ENCODE data around the gene DCTD. TPM values are rescaled to one million over a fixed set of nuclear protein-coding genes. Genes with fewer than 3 reads are reported as not detected.

Gene DCTD
- total RNA-seq: 10 to 100 TPM; 41.8 to 65.8 TPM
- long read RNA-seq, transcript DCTD-202 (6 exons, 1,972 nt): minor isoform, 18 of 101 reads
- long read RNA-seq, transcript DCTD-201 (6 exons, 1,931 nt): major isoform, 65 of 101 reads
- long read RNA-seq, partial matches to known transcripts: 8 of 101 reads
- long read RNA-seq, other reads (novel, unspliced or antisense): 8 of 101 reads

- DNase-seq (peak; percentile 80 to 88), ATAC-seq (peak; percentile 82)
- intact Hi-C loops (cut with DNase I, micrococcal nuclease): no loop called here
Measured at GRCh38 chr4:182917182-182918043, at the start of gene DCTD. Gene DCTD, minus strand, starts transcription at chr4:182917386. Its CDS starts 1,818 bp downstream, at chr4:182915568.

GRCh38 chr4:182960746-182961145 lies 43.6 kb upstream of the DCTD start:
- ATAC-seq: no peak
- DNase-seq: no peak
- intact Hi-C loops (cut with DNase I, micrococcal nuclease): no loop called here

- ATAC-seq (no peak), DNase-seq (no peak)
- intact Hi-C loops (cut with DNase I, micrococcal nuclease): no loop called here
Measured at GRCh38 chr4:182960228-182960627, 43.0 kb upstream of the DCTD start.

GRCh38 chr4:182955411-182955810 lies 38.2 kb upstream of the DCTD start:
- DNase-seq: no peak
- no peak for ATAC-seq
- intact Hi-C loops (cut with DNase I, micrococcal nuclease): no loop called here

- no peak for DNase-seq
- intact Hi-C loops (cut with DNase I, micrococcal nuclease): no loop called here
- ATAC-seq: no peak
Measured at GRCh38 chr4:182944484-182945213, 27.5 kb upstream of the DCTD start.

GRCh38 chr4:182939680-182940079 lies 22.5 kb upstream of the DCTD start:
- ATAC-seq (no peak), DNase-seq (no peak)
- intact Hi-C loops (cut with DNase I, micrococcal nuclease): loop anchor here (5.0 to 10.0 kb wide), 3 partner anchors 135 to 323 kb away; no protein-coding TSS in a partner anchor

GRCh38 chr4:182938205-182938645 lies 21.0 kb upstream of the DCTD start:
- DNase-seq (peak; percentile 47 to 69), ATAC-seq (peak; percentile 99)
- intact Hi-C loops (cut with DNase I, micrococcal nuclease): loop anchor here (5.0 to 10.0 kb wide), 3 partner anchors 137 to 324 kb away; no protein-coding TSS in a partner anchor

GRCh38 chr4:182937268-182938204 lies 20.4 kb upstream of the DCTD start:
- DNase-seq: no peak
- ATAC-seq: peak; percentile 18
- intact Hi-C loops (cut with DNase I, micrococcal nuclease): loop anchor here (5.0 to 10.0 kb wide), 3 partner anchors 137 to 325 kb away; no protein-coding TSS in a partner anchor

GRCh38 chr4:182932651-182933050 lies 15.5 kb upstream of the DCTD start:
- intact Hi-C loops (cut with DNase I, micrococcal nuclease): loop anchor here (10.0 kb wide), 2 partner anchors 142 to 322 kb away; no protein-coding TSS in a partner anchor
- ATAC-seq (no peak), DNase-seq (no peak)

GRCh38 chr4:182931691-182932345 lies 14.6 kb upstream of the DCTD start:
- DNase-seq: no peak
- intact Hi-C loops (cut with DNase I, micrococcal nuclease): loop anchor here (10.0 kb wide), 2 partner anchors 143 to 323 kb away; no protein-coding TSS in a partner anchor
- no peak for ATAC-seq

- ATAC-seq: no peak
- DNase-seq: no peak
- intact Hi-C loops (cut with DNase I, micrococcal nuclease): loop anchor here (10.0 kb wide), 2 partner anchors 144 to 324 kb away; no protein-coding TSS in a partner anchor
Measured at GRCh38 chr4:182930889-182931288, 13.7 kb upstream of the DCTD start.

- DNase-seq: no peak
- ATAC-seq: no peak
- intact Hi-C loops (cut with DNase I, micrococcal nuclease): no loop called here
Measured at GRCh38 chr4:182929296-182929695, 12.1 kb upstream of the DCTD start.

GRCh38 chr4:182928061-182928460 lies 10.9 kb upstream of the DCTD start:
- ATAC-seq (no peak), DNase-seq (no peak)
- intact Hi-C loops (cut with DNase I, micrococcal nuclease): no loop called here

- intact Hi-C loops (cut with DNase I, micrococcal nuclease): no loop called here
- ATAC-seq (no peak), DNase-seq (no peak)
Measured at GRCh38 chr4:182927505-182927904, 10.3 kb upstream of the DCTD start.

- no peak for DNase-seq
- intact Hi-C loops (cut with DNase I, micrococcal nuclease): no loop called here
- no peak for ATAC-seq
Measured at GRCh38 chr4:182925855-182926254, 8.7 kb upstream of the DCTD start.

GRCh38 chr4:182925298-182925757 lies 8.1 kb upstream of the DCTD start:
- intact Hi-C loops (cut with DNase I, micrococcal nuclease): no loop called here
- peak; percentile 83 for ATAC-seq
- DNase-seq: peak; percentile 63 to 72

- ATAC-seq (no peak), DNase-seq (no peak)
- intact Hi-C loops (cut with DNase I, micrococcal nuclease): no loop called here
Measured at GRCh38 chr4:182924497-182924896, 7.3 kb upstream of the DCTD start.
